ENCODE data around the gene PCDH12.
A peak's percentile ranks its signal among the peaks of the same experiment; 100 is the strongest.

PCDH12 gene

DNA sequence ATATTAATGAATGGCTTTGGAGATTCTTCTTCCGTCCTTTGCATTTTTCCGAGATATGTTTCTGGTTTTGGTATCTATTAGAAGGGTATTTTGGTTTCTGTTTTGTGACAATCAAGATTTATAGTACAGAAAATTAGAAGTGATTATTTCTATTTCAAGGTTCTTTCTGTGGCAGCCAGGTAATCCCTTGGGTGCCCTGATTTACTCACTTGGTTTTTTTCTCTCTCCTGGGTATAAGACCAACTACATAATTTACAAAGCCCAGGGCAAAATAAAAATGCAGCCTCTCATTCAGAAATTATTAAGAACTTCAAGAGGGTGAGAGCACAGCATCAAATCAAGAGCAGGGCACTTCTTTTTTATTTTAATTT lies 8.9 kb upstream of the PCDH12 start:
- no peak for DNase-seq (ENCODE audit: low read depth)
- H3K4me3 ChIP-seq (ENCODE audit: low read depth, low read length), result no peak overlapping the region
- TF ChIP-seq, protein P1, sequence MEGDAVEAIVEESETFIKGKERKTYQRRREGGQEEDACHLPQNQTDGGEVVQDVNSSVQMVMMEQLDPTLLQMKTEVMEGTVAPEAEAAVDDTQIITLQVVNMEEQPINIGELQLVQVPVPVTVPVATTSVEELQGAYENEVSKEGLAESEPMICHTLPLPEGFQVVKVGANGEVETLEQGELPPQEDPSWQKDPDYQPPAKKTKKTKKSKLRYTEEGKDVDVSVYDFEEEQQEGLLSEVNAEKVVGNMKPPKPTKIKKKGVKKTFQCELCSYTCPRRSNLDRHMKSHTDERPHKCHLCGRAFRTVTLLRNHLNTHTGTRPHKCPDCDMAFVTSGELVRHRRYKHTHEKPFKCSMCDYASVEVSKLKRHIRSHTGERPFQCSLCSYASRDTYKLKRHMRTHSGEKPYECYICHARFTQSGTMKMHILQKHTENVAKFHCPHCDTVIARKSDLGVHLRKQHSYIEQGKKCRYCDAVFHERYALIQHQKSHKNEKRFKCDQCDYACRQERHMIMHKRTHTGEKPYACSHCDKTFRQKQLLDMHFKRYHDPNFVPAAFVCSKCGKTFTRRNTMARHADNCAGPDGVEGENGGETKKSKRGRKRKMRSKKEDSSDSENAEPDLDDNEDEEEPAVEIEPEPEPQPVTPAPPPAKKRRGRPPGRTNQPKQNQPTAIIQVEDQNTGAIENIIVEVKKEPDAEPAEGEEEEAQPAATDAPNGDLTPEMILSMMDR (IDR thresholded peaks at IDR 0.05; ENCODE audit: insufficient read depth, low read depth, low read length, missing control alignments), result no peak

DNA sequence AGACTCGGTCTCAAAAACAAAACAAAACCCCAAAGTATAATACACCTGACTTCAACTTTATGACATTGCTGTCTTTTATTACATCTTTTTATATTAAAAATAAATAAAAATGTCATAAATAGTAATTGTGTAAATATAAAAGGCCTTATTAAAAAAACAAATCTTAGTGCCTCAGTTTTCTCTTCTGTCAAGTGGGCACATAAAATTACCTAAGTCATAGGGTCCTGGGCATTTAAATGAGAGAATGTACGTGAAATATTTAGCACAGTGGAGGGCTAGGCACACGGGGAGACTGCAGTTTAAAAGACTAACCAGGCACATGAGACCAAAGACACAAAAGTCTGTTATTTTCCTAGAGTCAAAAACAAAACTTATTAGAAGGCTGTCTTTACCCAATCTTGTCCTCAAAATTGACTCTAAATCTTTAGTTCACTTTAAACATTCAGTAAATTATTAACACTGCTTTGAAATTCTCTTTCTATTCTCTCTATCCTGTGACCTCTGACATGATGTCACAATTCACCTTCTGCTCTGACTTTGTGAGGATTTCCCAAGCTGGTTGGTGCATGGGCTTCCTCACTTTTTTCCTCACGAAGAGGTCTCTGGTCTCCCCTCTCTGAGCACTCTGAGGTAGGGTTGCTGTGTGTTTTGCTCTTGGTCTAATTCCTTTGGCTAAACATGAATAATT lies 8.4 kb upstream of the PCDH12 start:
- TF ChIP-seq, protein P1 (IDR thresholded peaks at IDR 0.05; ENCODE audit: insufficient read depth, low read depth, low read length, missing control alignments), result no peak
- no peak overlapping the region for H3K4me3 ChIP-seq (ENCODE audit: low read depth, low read length)
- DNase-seq (ENCODE audit: low read depth), result no peak

- no peak for DNase-seq (ENCODE audit: low read depth)
- TF ChIP-seq, protein P1 (IDR thresholded peaks at IDR 0.05; ENCODE audit: insufficient read depth, low read depth, low read length, missing control alignments), result no peak
- no peak overlapping the region for H3K4me3 ChIP-seq (ENCODE audit: low read depth, low read length)
These were observed 7.1 kb upstream of the PCDH12 start for GRCh38 chr5:141965071-141965470.

- no peak for DNase-seq (ENCODE audit: low read depth)
- H3K4me3 ChIP-seq (ENCODE audit: low read depth, low read length), result no peak overlapping the region
- TF ChIP-seq, protein P1 (IDR thresholded peaks at IDR 0.05; ENCODE audit: insufficient read depth, low read depth, low read length, missing control alignments), result no peak
These were observed 5.7 kb upstream of the PCDH12 start for GRCh38 chr5:141963701-141964100.

DNA sequence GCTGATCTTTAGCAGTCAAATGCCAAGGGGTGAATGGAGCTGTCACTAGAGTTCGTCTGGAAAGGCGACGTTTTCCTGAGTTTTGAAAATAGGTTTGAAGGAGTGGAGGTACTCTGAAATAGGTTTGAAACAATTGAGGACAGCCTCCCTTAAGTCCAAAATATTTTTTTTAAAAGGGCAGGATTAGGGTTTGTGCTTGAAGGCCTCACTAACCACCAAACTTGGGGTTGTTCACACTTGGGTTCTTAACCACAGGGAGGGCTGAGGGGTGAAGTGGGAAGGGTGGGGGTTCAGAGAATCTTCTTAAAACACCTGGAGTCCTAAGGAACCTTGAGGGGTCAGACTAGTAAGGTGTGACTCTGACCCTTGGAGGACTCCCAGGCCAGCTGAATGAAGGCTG lies 3.5 kb upstream of the PCDH12 start:
- DNase-seq (ENCODE audit: low read depth), result no peak
- H3K4me3 ChIP-seq (ENCODE audit: low read depth, low read length), result no peak overlapping the region
- TF ChIP-seq, protein P1 (IDR thresholded peaks at IDR 0.05; ENCODE audit: insufficient read depth, low read depth, low read length, missing control alignments), result no peak

GRCh38 chr5:141960449-141961323 lies 2.7 kb upstream of the PCDH12 start:
- TF ChIP-seq, protein P1 (IDR thresholded peaks at IDR 0.05; ENCODE audit: insufficient read depth, low read depth, low read length, missing control alignments), result peak; percentile 81
- DNase-seq (ENCODE audit: low read depth), result peak; percentile 90
- no peak overlapping the region for H3K4me3 ChIP-seq (ENCODE audit: low read depth, low read length)

All from GM12865 (cell line).